Neural progenitor cell (in vitro differentiated cells): ENCODE measurements around the gene SGCD.

Experiments used
- EZH2phosphoT487 ChIP-seq: fragments of 200-600 bp; sonication (generic); IDR thresholded peaks from 2 replicates; pipeline ENCODE4 v1.6.1; 2017; ENCODE audit warnings: antibody characterized with exemption
- TF ChIP-seq, protein P1 (sequence below): fragments of 200-600 bp; sonication (generic); IDR thresholded peaks from 2 replicates; pipeline ENCODE4 v1.5.1; 2017; ENCODE audit warnings: antibody characterized with exemption, mild to moderate bottlenecking

DNA sequence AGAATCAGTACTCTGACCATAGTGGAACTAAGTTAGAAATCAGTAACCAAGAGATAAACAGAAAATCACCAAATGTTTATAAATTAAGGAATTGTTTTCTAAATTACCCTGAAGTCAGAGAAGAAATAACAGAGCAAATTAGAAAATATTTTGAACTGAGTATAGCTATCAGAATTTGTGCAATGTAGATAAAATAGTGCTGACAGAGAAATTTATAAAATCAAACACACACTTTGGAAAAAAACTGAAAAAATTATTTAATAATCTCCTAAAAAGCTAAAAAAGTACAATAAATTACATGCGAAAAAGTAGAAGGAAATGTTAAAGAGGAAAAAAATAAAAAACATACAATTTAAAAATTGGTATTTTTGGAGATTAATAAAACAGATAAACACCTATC, 486.0 kb downstream of the SGCD start:
- TF ChIP-seq, protein P1, sequence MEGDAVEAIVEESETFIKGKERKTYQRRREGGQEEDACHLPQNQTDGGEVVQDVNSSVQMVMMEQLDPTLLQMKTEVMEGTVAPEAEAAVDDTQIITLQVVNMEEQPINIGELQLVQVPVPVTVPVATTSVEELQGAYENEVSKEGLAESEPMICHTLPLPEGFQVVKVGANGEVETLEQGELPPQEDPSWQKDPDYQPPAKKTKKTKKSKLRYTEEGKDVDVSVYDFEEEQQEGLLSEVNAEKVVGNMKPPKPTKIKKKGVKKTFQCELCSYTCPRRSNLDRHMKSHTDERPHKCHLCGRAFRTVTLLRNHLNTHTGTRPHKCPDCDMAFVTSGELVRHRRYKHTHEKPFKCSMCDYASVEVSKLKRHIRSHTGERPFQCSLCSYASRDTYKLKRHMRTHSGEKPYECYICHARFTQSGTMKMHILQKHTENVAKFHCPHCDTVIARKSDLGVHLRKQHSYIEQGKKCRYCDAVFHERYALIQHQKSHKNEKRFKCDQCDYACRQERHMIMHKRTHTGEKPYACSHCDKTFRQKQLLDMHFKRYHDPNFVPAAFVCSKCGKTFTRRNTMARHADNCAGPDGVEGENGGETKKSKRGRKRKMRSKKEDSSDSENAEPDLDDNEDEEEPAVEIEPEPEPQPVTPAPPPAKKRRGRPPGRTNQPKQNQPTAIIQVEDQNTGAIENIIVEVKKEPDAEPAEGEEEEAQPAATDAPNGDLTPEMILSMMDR: no peak
- no peak for TF ChIP-seq EZH2phosphoT487
